Activated CD8-positive, alpha-beta memory T cell treated with anti-CD3 and anti-CD28 coated beads, Interleukin-2, amount 10 ng/mL, durations not matched to agents 7 days and 5 days (primary cell): Measurements from ENCODE around the gene BCL2. TPM values are rescaled to one million over a fixed set of nuclear protein-coding genes. Genes with fewer than 3 reads are reported as not detected.

ENCODE experiments used
- total RNA-seq, 2 experiments: library from RNA; stranded (reverse); gene quantifications; one replicate each; pipeline ENCODE4 v1.2.3, GENCODE V29; 2021

The BCL2 gene
- total RNA-seq, 2 experiments from 2014 or later = 118 to 143 TPM

Other genes with a start within 250 kb of the BCL2 start
- gene KDSR, start 47.4 kb upstream of the BCL2 start, total RNA-seq = 10 to 100 TPM; 34.6 to 48.4 TPM
- gene VPS4B, start 102.7 kb upstream of the BCL2 start, total RNA-seq = 10 to 100 TPM; 63.3 to 64.8 TPM
- not detected for gene SERPINB5, start 157.2 kb upstream of the BCL2 start, total RNA-seq
- gene SERPINB12, start 222.6 kb upstream of the BCL2 start, total RNA-seq = not detected